ENCODE measurements around the gene ANO6.
"Not testable (repeated sequence)": the region's sequence is repeated elsewhere in the genome, so short reads cannot be mapped to it uniquely, and the experiment has no call there.

ANO6 gene

DNA sequence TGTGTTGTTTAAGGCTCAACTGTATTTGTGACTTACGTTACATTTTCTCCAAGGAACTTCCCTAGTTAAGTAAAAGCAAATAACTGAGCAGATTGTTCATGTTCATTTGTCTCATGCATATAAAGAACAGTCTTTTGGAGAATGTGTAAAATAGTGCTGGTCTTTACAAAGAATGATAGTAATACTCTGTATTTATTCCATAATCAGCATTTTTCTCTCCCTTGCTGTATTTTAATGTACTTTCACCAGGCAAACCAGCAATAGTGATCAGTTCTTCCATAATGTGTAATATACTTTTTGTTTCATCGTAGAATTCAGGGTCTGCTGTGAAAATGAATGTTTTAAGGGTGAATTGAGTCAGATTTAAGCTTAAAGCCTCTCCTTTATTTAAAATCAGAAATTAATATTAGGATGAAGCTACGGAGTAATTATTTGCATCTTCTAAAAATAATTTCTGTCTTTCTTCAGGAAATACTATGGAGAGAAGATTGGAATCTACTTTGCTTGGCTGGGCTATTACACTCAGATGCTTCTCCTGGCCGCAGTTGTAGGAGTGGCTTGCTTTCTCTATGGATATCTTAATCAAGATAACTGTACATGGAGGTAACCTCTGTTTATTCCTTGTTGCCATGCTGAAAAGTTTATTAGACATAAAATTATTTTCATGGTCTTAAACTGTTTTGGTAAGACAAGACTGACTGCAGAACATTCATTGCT lies 141.1 kb downstream of the ANO6 start:
- H3K4me2 ChIP-seq (ENCODE audit: low read length): no peak overlapping the region
- H3K9me3 ChIP-seq (replicated peaks; ENCODE audit: low read length): no peaks in the 10 kb centered on the region
- H3K9ac ChIP-seq (ENCODE audit: low read depth, low read length): no peak overlapping the region
- no peak overlapping the region for H3K4me3 ChIP-seq (ENCODE audit: low read length)
- H3K27me3 ChIP-seq (ENCODE audit: control insufficient read depth, insufficient read depth, low read length): no peaks in the 10 kb centered on the region
- H3K4me1 ChIP-seq (ENCODE audit: control insufficient read depth, insufficient read depth, low read length): peaks cover 8% of the 10 kb centered on the region
- peaks cover 13% of the 10 kb centered on the region for H3K36me3 ChIP-seq (ENCODE audit: insufficient read depth, low read length)

DNA sequence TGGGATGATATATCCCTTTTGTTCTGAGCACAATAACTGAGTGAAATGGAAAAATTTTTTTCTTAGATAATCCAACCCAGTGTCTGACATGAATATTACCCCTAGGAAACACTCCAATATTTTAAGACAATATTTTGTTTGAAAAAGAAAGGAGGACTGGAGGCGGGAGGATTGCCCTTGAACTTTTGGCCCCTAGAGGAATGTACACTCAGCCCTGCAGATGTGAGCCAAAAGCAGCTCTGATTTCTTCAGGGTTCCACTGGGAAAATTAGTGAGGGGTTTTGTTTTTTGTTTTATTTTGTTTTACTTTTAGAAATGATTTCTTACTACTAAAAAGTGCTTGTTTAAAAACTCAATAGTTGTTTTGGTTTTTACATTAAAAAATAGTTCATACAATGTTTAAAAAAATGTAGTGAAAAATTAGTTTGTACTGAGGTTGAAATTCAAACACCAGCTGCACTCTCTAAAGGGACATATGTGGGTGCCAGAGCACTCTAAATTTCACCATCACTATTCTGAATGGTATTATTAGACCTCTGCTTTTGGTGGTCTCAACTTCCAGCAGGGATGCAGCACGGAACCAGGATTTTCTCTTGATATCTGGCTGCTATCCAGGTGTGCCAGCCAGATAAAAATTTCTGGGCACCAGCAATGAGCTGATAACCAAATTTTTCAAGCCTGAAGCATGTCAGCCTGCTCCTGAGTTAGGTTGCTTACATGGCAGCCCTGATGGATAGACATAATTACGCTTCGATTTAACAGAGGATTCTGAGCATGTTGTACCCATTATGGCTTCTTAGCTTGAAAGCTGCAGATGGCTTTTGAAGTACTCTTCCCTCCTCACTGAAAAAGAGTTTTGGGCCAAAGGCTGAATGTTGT lies 141.9 kb downstream of the ANO6 start:
- Histone ChIP-seq H3K9ac (ENCODE audit: low read depth, low read length) (no peak overlapping the region), H3K4me2 (ENCODE audit: low read length) (no peak overlapping the region), H3K36me3 (ENCODE audit: insufficient read depth, low read length) (peaks cover 13% of the 10 kb centered on the region), H3K9me3 (replicated peaks; ENCODE audit: low read length) (no peaks in the 10 kb centered on the region), H3K4me1 (ENCODE audit: control insufficient read depth, insufficient read depth, low read length) (peaks cover 8% of the 10 kb centered on the region), H3K4me3 (ENCODE audit: low read length) (no peak overlapping the region), H3K27me3 (ENCODE audit: control insufficient read depth, insufficient read depth, low read length) (no peaks in the 10 kb centered on the region)

DNA sequence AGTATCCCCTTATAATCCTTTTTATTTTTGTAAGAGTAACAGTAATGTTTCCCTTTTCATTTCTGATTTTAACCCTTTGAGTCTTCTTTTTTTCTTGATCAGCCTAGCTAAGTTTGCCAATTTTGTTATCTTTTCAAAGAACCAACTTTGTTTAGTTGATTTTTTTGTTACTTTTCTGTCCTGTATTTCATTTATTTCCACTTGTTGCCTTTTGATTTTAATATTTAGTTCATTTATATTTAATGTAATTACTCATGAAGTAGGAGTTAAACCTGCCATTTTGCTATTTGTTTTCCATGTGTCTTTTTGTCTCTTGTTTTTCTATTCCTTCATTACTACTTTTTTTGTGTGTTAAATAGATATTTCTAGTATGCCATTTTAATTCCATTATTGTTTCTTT lies 146.4 kb downstream of the ANO6 start:
- peaks cover 6% of the 10 kb centered on the region for H3K36me3 ChIP-seq (ENCODE audit: insufficient read depth, low read length)
- H3K9ac ChIP-seq (ENCODE audit: low read depth, low read length): no peak overlapping the region

DNA sequence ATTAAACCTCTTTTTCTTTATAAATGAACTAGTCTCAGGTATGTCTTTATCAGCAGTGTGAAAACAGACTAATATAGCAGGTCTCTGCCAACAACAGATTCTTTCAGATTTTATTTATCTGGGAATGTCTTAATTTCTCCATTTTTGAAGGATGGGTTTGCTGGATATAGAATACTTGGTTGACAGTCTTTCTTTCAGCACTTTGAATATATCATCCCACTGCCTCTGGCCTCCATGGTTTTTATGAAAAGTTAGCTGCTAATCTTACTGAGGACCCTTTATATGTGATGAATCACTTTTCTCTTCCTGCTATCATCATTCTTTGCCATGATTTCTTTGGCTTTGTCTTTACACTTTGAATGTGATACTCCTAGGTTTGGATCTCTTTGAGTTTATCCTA lies 148.0 kb downstream of the ANO6 start:
- no peak overlapping the region for H3K4me3 ChIP-seq (ENCODE audit: low read length)
- H3K4me1 ChIP-seq (ENCODE audit: control insufficient read depth, insufficient read depth, low read length): peaks cover 5% of the 10 kb centered on the region
- H3K27me3 ChIP-seq (ENCODE audit: control insufficient read depth, insufficient read depth, low read length): no peaks in the 10 kb centered on the region
- H3K9ac ChIP-seq (ENCODE audit: low read depth, low read length): no peak overlapping the region
- no peak overlapping the region for H3K4me2 ChIP-seq (ENCODE audit: low read length)
- H3K9me3 ChIP-seq (replicated peaks; ENCODE audit: low read length): no peaks in the 10 kb centered on the region
- H3K36me3 ChIP-seq (ENCODE audit: insufficient read depth, low read length): no peaks in the 10 kb centered on the region

More for the DNA sequence above, 146.4 kb downstream of the ANO6 start:
- no peaks in the 10 kb centered on the region for H3K27me3 ChIP-seq (ENCODE audit: control insufficient read depth, insufficient read depth, low read length)
- H3K4me2 ChIP-seq (ENCODE audit: low read length): no peak overlapping the region
- H3K4me1 ChIP-seq (ENCODE audit: control insufficient read depth, insufficient read depth, low read length): peaks cover 6% of the 10 kb centered on the region
- no peaks in the 10 kb centered on the region for H3K9me3 ChIP-seq (replicated peaks; ENCODE audit: low read length)
- no peak overlapping the region for H3K4me3 ChIP-seq (ENCODE audit: low read length)

GRCh38 chr12:45368841-45369489 lies 153.1 kb downstream of the ANO6 start:
- Histone ChIP-seq H3K4me1 (ENCODE audit: control insufficient read depth, insufficient read depth, low read length) (peaks cover 10% of the 10 kb centered on the region), H3K9ac (ENCODE audit: low read depth, low read length) (no peak overlapping the region), H3K4me2 (ENCODE audit: low read length) (peak overlapping the region; percentile 49), H3K9me3 (replicated peaks; ENCODE audit: low read length) (no peaks in the 10 kb centered on the region), H3K36me3 (ENCODE audit: insufficient read depth, low read length) (peaks cover 4% of the 10 kb centered on the region), H3K27me3 (ENCODE audit: control insufficient read depth, insufficient read depth, low read length) (no peaks in the 10 kb centered on the region), H3K4me3 (ENCODE audit: low read length) (no peak overlapping the region)

DNA sequence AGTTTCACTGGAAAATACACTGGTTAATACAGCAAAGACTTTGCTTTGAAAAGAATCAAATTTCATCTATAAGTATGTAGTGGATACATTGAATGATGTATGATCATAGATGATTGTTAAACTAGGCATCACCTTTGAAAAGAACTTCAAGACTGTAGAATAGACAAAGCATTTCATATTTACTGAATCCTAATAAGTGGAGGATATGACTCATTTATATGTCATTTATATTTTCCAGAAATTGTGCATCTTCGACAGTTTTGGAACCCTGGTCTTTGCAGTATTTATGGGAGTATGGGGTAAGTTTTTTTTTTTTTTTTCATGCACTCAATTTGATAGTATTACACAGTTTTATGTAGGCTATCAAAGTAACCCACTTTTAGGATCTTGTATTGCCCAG lies 161.9 kb downstream of the ANO6 start:
- Histone ChIP-seq H3K27me3 (ENCODE audit: control insufficient read depth, insufficient read depth, low read length) (no peaks in the 10 kb centered on the region), H3K9ac (ENCODE audit: low read depth, low read length) (no peak overlapping the region), H3K4me3 (ENCODE audit: low read length) (no peak overlapping the region), H3K4me1 (ENCODE audit: control insufficient read depth, insufficient read depth, low read length) (peaks cover 13% of the 10 kb centered on the region), H3K4me2 (ENCODE audit: low read length) (no peak overlapping the region), H3K36me3 (ENCODE audit: insufficient read depth, low read length) (peaks cover 5% of the 10 kb centered on the region), H3K9me3 (replicated peaks; ENCODE audit: low read length) (no peaks in the 10 kb centered on the region)

GRCh38 chr12:45379261-45379660 lies 163.4 kb downstream of the ANO6 start:
- Histone ChIP-seq H3K4me1 (ENCODE audit: control insufficient read depth, insufficient read depth, low read length) (peaks cover 13% of the 10 kb centered on the region), H3K9ac (ENCODE audit: low read depth, low read length) (no peak overlapping the region), H3K4me2 (ENCODE audit: low read length) (no peak overlapping the region), H3K27me3 (ENCODE audit: control insufficient read depth, insufficient read depth, low read length) (no peaks in the 10 kb centered on the region), H3K36me3 (ENCODE audit: insufficient read depth, low read length) (peaks cover 9% of the 10 kb centered on the region), H3K4me3 (ENCODE audit: low read length) (no peak overlapping the region), H3K9me3 (replicated peaks; ENCODE audit: low read length) (no peaks in the 10 kb centered on the region)

DNA sequence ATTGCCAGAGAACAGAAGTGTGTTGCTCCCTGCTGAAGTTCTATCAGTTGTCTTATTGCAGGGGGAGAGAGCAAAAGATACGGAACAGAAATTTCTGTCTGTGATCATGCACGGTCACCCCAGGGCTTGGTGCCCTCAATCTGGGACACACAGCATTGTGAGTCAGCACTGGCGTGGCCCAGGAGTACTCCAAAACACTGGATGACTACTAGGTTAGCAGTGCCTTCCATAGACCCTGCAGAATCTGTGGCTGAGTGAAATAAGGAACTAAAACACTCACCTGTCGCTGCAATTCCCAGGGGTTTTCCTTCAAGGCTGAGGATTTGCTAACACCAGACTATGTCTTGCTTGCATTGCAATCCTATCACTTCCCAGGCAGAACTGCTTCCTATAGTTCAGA lies 165.5 kb downstream of the ANO6 start:
- Histone ChIP-seq H3K9ac (ENCODE audit: low read depth, low read length) (no peak overlapping the region), H3K9me3 (replicated peaks; ENCODE audit: low read length) (no peaks in the 10 kb centered on the region), H3K4me3 (ENCODE audit: low read length) (no peak overlapping the region), H3K36me3 (ENCODE audit: insufficient read depth, low read length) (peaks cover 19% of the 10 kb centered on the region), H3K4me2 (ENCODE audit: low read length) (no peak overlapping the region), H3K4me1 (ENCODE audit: control insufficient read depth, insufficient read depth, low read length) (peaks cover 13% of the 10 kb centered on the region), H3K27me3 (ENCODE audit: control insufficient read depth, insufficient read depth, low read length) (no peaks in the 10 kb centered on the region)

DNA sequence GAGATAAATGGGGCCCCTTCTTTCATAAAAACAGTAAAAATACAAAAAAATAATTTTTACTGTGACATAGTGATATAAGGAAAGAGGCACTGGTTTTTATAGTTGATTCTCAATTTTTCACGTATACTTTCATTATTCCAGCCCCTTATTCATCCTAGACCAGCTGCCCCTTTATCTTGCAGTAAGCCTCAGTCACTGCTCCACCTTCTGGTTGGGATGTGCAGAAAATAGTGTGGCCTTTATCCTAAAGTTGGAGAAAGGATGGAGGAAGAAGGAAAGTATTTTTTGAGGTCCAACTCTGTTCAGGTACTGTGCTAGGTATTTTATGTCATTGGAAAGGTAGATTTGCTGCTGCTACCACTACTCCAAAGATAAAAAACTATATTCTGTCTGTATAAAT lies 172.7 kb downstream of the ANO6 start:
- Histone ChIP-seq H3K9me3 (replicated peaks; ENCODE audit: low read length) (no peaks in the 10 kb centered on the region), H3K9ac (ENCODE audit: low read depth, low read length) (no peak overlapping the region), H3K36me3 (ENCODE audit: insufficient read depth, low read length) (peaks cover 14% of the 10 kb centered on the region), H3K4me2 (ENCODE audit: low read length) (no peak overlapping the region), H3K4me3 (ENCODE audit: low read length) (no peak overlapping the region), H3K27me3 (ENCODE audit: control insufficient read depth, insufficient read depth, low read length) (no peaks in the 10 kb centered on the region), H3K4me1 (ENCODE audit: control insufficient read depth, insufficient read depth, low read length) (no peaks in the 10 kb centered on the region)

DNA sequence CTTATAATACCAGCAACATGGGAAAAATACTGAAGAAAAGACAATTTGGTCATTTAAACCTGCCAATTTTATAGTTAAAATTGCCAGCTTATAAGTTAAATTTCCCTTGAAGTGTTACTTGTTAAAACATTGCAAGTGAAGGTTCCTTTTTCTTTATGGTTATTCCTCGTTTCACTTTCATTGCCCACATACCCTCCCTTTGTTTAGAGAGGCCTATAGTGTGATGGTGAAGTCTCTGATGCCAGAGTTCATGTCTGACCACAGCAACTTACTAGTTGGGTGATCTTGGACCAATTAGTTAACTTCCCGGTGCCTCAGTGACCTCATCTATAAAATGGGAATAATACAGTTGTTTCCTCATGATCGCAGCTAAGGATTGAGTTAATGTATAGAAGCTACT lies 173.5 kb downstream of the ANO6 start:
- H3K27me3 ChIP-seq (ENCODE audit: control insufficient read depth, insufficient read depth, low read length): no peaks in the 10 kb centered on the region
- H3K9ac ChIP-seq (ENCODE audit: low read depth, low read length): no peak overlapping the region
- H3K4me3 ChIP-seq (ENCODE audit: low read length): no peak overlapping the region
- no peaks in the 10 kb centered on the region for H3K4me1 ChIP-seq (ENCODE audit: control insufficient read depth, insufficient read depth, low read length)
- H3K4me2 ChIP-seq (ENCODE audit: low read length): no peak overlapping the region
- no peaks in the 10 kb centered on the region for H3K9me3 ChIP-seq (replicated peaks; ENCODE audit: low read length)
- H3K36me3 ChIP-seq (ENCODE audit: insufficient read depth, low read length): peaks cover 9% of the 10 kb centered on the region

DNA sequence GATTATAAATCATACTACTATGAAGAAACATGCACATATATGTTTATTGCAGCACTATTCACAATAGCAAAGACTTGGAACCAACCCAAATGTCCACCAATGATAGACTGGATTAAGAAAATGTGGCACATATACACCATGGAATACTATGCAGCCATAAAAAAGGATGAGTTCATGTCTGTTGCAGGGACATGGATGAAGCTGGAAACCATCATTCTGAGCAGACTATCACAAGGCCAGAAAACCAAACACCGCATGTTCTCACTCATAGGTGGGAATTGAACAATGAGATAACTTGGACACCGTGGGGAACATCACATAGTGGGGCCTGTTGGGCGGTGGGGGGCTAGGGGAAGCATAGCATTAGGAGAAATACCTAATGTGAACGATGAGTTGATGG lies 181.6 kb downstream of the ANO6 start:
- H3K9ac ChIP-seq (ENCODE audit: low read depth, low read length); H3K4me1 ChIP-seq (ENCODE audit: control insufficient read depth, insufficient read depth, low read length); H3K9me3 ChIP-seq (replicated peaks; ENCODE audit: low read length); H3K4me3 ChIP-seq (ENCODE audit: low read length); H3K4me2 ChIP-seq (ENCODE audit: low read length); H3K27me3 ChIP-seq (ENCODE audit: control insufficient read depth, insufficient read depth, low read length); H3K36me3 ChIP-seq (ENCODE audit: insufficient read depth, low read length): not testable (repeated sequence)

Data from skeletal muscle satellite cell (primary cell).